ENCODE data around the gene TRIM44. TPM values are rescaled to one million over a fixed set of nuclear protein-coding genes. Genes with fewer than 3 reads are reported as not detected.

The TRIM44 gene
- total RNA-seq, 3 donors from 2014 or later (not counting 1 experiment from before 2014, with no cell fraction given), result 47.0 to 62.6 (median 51.9) TPM

GRCh38 chr11:35779409-35779808, 116.8 kb downstream of the TRIM44 start:
- TF ChIP-seq, protein P1, sequence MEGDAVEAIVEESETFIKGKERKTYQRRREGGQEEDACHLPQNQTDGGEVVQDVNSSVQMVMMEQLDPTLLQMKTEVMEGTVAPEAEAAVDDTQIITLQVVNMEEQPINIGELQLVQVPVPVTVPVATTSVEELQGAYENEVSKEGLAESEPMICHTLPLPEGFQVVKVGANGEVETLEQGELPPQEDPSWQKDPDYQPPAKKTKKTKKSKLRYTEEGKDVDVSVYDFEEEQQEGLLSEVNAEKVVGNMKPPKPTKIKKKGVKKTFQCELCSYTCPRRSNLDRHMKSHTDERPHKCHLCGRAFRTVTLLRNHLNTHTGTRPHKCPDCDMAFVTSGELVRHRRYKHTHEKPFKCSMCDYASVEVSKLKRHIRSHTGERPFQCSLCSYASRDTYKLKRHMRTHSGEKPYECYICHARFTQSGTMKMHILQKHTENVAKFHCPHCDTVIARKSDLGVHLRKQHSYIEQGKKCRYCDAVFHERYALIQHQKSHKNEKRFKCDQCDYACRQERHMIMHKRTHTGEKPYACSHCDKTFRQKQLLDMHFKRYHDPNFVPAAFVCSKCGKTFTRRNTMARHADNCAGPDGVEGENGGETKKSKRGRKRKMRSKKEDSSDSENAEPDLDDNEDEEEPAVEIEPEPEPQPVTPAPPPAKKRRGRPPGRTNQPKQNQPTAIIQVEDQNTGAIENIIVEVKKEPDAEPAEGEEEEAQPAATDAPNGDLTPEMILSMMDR (IDR thresholded peaks at IDR 0.05), result no peak
- no peak overlapping the region for H3K27ac ChIP-seq (ENCODE audit: low read length)
- H3K4me3 Mint-ChIP-seq, result no peak overlapping the region
- H3K36me3 Mint-ChIP-seq, result no peaks in the 10 kb centered on the region
- intact Hi-C loops (cut with micrococcal nuclease), result no loop called here
- DNase-seq (no peak), ATAC-seq (no peak)
- no peak overlapping the region for H3K27ac Mint-ChIP-seq
- H3K9me3 Mint-ChIP-seq, result peaks cover 0 to 2% of the 10 kb centered on the region in 2 donors
- H3K4me1 Mint-ChIP-seq, result peaks cover 59 to 73% of the 10 kb centered on the region in 2 donors
- no peaks in the 10 kb centered on the region for H3K27me3 ChIP-seq (ENCODE audit: control insufficient read depth, insufficient read depth, low read length)
- H3K4me3 ChIP-seq (ENCODE audit: low read length), result no peak overlapping the region
- peaks cover 5% of the 10 kb centered on the region for H3K4me1 ChIP-seq (ENCODE audit: control insufficient read depth, insufficient read depth, low read length)
- H3K9me3 ChIP-seq (ENCODE audit: control insufficient read depth, insufficient read depth, low read length), result no peaks in the 10 kb centered on the region
- no peaks in the 10 kb centered on the region for H3K36me3 ChIP-seq (ENCODE audit: control insufficient read depth, insufficient read depth, low read length)
- no peaks in the 10 kb centered on the region for H3K27me3 Mint-ChIP-seq (ENCODE audit: low read depth in 2 of 2)
- WGBS (ENCODE audit: insufficient coverage), result 98% methylated on average over 5 of the region's 5 CpGs

DNA sequence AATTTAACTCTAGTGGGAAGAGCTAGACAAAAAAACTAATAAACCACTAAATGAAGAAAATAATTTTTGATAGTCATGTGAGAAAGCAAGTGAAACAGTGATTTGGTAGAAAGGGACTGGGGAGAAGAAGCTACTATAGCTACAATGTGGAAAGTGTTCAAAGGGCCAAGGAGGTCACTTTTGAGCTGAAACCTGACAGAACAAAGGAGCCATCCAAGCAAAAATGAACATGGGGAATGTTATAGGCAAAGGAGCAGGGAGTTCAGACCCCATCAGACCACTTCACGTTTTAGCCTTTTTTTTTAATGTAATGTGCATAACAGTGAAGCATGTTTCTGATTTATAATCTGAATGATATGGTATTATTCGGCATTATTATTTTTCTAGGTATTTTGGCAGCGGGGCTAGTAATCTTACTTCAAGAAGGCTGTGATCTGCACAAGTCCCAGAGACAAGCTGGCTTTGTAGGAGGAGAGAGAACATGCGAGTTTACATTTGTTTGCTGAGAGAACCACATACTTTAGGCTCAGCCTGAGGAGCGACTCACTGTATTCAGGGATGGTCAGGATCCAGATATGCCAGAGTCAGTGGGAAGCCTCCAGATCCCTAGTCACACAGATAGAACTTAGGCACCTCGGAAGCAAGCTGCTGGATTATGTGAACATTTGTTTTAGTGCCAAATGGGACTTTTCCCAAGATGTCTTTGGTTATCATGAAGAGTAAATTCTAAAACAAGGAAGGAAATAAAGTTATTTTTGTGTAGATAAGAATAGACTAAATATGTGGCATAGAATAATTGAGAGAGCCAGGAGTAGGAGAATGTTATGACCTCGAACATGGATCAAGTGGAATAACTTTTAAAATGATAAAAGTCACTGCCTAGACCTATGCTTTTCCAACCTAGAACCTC, 118.6 kb downstream of the TRIM44 start:
- no peak for ATAC-seq
- H3K27me3 Mint-ChIP-seq (ENCODE audit: low read depth in 2 of 2), result no peaks in the 10 kb centered on the region

GRCh38 chr11:35781861-35782470, 119.4 kb downstream of the TRIM44 start:
- Mint-ChIP-seq H3K9me3 (peaks cover 0 to 2% of the 10 kb centered on the region in 2 donors), H3K27me3 (ENCODE audit: low read depth in 2 of 2) (no peaks in the 10 kb centered on the region), H3K4me1 (peaks cover 65 to 78% of the 10 kb centered on the region in 2 donors), H3K36me3 (no peaks in the 10 kb centered on the region), H3K27ac (no peak overlapping the region), H3K4me3 (no peak overlapping the region)
- H3K27ac ChIP-seq (ENCODE audit: low read length), result no peak overlapping the region
- H3K27me3 ChIP-seq (ENCODE audit: control insufficient read depth, insufficient read depth, low read length), result no peaks in the 10 kb centered on the region
- intact Hi-C loops (cut with micrococcal nuclease), result no loop called here
- peaks cover 11% of the 10 kb centered on the region for H3K4me1 ChIP-seq (ENCODE audit: control insufficient read depth, insufficient read depth, low read length)
- WGBS (ENCODE audit: insufficient coverage), result no CpG with 5 or more reads among the region's 3 CpGs
- ATAC-seq, result no peak
- no peak overlapping the region for H3K4me3 ChIP-seq (ENCODE audit: low read length)
- DNase-seq, result no peak
- H3K36me3 ChIP-seq (ENCODE audit: control insufficient read depth, insufficient read depth, low read length), result no peaks in the 10 kb centered on the region
- TF ChIP-seq, protein P1 (IDR thresholded peaks at IDR 0.05), result no peak
- H3K9me3 ChIP-seq (ENCODE audit: control insufficient read depth, insufficient read depth, low read length), result no peaks in the 10 kb centered on the region

More for the DNA sequence above, 118.6 kb downstream of the TRIM44 start:
- H3K36me3 ChIP-seq (ENCODE audit: control insufficient read depth, insufficient read depth, low read length), result no peaks in the 10 kb centered on the region
- Mint-ChIP-seq H3K9me3 (peaks cover 0 to 2% of the 10 kb centered on the region in 2 donors), H3K4me3 (no peak overlapping the region), H3K36me3 (no peaks in the 10 kb centered on the region), H3K4me1 (peaks cover 64 to 76% of the 10 kb centered on the region in 2 donors), H3K27ac (peak overlapping the region; percentile 8 to 25)
- DNase-seq, result no peak
- H3K9me3 ChIP-seq (ENCODE audit: control insufficient read depth, insufficient read depth, low read length), result no peaks in the 10 kb centered on the region
- no peak overlapping the region for H3K27ac ChIP-seq (ENCODE audit: low read length)
- no peak overlapping the region for H3K4me3 ChIP-seq (ENCODE audit: low read length)
- TF ChIP-seq, protein P1 (IDR thresholded peaks at IDR 0.05), result no peak
- WGBS (ENCODE audit: insufficient coverage), result 87% methylated on average over 7 of the region's 7 CpGs
- peaks cover 11% of the 10 kb centered on the region for H3K4me1 ChIP-seq (ENCODE audit: control insufficient read depth, insufficient read depth, low read length)
- no peaks in the 10 kb centered on the region for H3K27me3 ChIP-seq (ENCODE audit: control insufficient read depth, insufficient read depth, low read length)
- intact Hi-C loops (cut with micrococcal nuclease), result no loop called here
